Umbilical cord (tissue), 2 donors: ENCODE results near the gene AFF1. TPM values are rescaled to one million over a fixed set of nuclear protein-coding genes. Genes with fewer than 3 reads are reported as not detected.

Experiments
- DNase-seq: peaks from one replicate; pipeline ENCODE4 v3.0.0-alpha.2; 2015; ENCODE audit warnings: low spot score
- total RNA-seq: library from RNA; depleted of rRNA; stranded (reverse); fragments of >200 nt; gene quantifications from one replicate; pipeline ENCODE4 v1.2.3, GENCODE V29; 2014; ENCODE audit warnings: low replicate concordance; ENCODE audit not compliant: insufficient read depth

Gene AFF1
- total RNA-seq, 1 donor from 2014 or later: 19.3 TPM

- no peak for DNase-seq
Observed at GRCh38 chr4:86950831-86951525, 16.2 kb downstream of the AFF1 start.

- no peak for DNase-seq
Observed at GRCh38 chr4:86955888-86956451, 21.2 kb downstream of the AFF1 start.

- DNase-seq: peak; percentile 22
Observed at GRCh38 chr4:86957215-86957614, 22.4 kb downstream of the AFF1 start.

- no peak for DNase-seq
Observed at GRCh38 chr4:86959588-86960500, 25.0 kb downstream of the AFF1 start.

- peak; percentile 42 for DNase-seq
Observed at GRCh38 chr4:86960557-86960961, 25.7 kb downstream of the AFF1 start.

GRCh38 chr4:86961116-86961515 lies 26.3 kb downstream of the AFF1 start:
- no peak for DNase-seq

- DNase-seq: no peak
Observed at GRCh38 chr4:86961605-86962295, 26.9 kb downstream of the AFF1 start.

- no peak for DNase-seq
Observed at GRCh38 chr4:86963697-86964096, 28.9 kb downstream of the AFF1 start.

- DNase-seq: no peak
Observed at GRCh38 chr4:86965019-86965976, 30.5 kb downstream of the AFF1 start.

- DNase-seq: no peak
Observed at GRCh38 chr4:86967073-86967472, 32.3 kb downstream of the AFF1 start.

GRCh38 chr4:86967798-86968197 lies 33.0 kb downstream of the AFF1 start:
- no peak for DNase-seq

- no peak for DNase-seq
Observed at GRCh38 chr4:86968547-86968946, 33.7 kb downstream of the AFF1 start.

GRCh38 chr4:86970447-86971354 lies 35.9 kb downstream of the AFF1 start:
- DNase-seq: peak; percentile 19

- no peak for DNase-seq
Observed at GRCh38 chr4:86971355-86971683, 36.5 kb downstream of the AFF1 start.

- DNase-seq: peak; percentile 26
Observed at GRCh38 chr4:86972997-86973396, 38.2 kb downstream of the AFF1 start.

- DNase-seq: no peak
Observed at GRCh38 chr4:86973668-86974067, 38.9 kb downstream of the AFF1 start.

GRCh38 chr4:86974551-86974994 lies 39.8 kb downstream of the AFF1 start:
- DNase-seq: no peak

GRCh38 chr4:86975927-86976326 lies 41.1 kb downstream of the AFF1 start:
- DNase-seq: no peak

- no peak for DNase-seq
Observed at GRCh38 chr4:86976801-86977485, 42.1 kb downstream of the AFF1 start.
